HUES48 (cell line): ENCODE results near the gene TNFRSF11A.

Experiments
- H3K27ac ChIP-seq: one replicate; pipeline ENCODE4 v1.7.0; 2013; ENCODE audit warnings: low read depth, low read length, inconsistent platforms
- H3K27me3 ChIP-seq: 2 replicates; pipeline ENCODE4 v1.6.1; 2013; ENCODE audit warnings: mild to moderate bottlenecking, low read length; ENCODE audit not compliant: control insufficient read depth, insufficient read depth
- H3K36me3 ChIP-seq: 2 replicates; pipeline ENCODE4 v1.6.1; 2013; ENCODE audit warnings: low read length; ENCODE audit not compliant: control insufficient read depth, insufficient read depth
- H3K4me1 ChIP-seq: 2 replicates; pipeline ENCODE4 v1.6.1; 2013; ENCODE audit warnings: mild to moderate bottlenecking, low read length; ENCODE audit not compliant: control insufficient read depth, insufficient read depth
- H3K4me3 ChIP-seq: 2 replicates; pipeline ENCODE4 v1.5.1; 2013; ENCODE audit warnings: mild to moderate bottlenecking, low read depth, low read length
- H3K9ac ChIP-seq: 2 replicates; pipeline ENCODE4 v1.6.1; 2013; ENCODE audit warnings: mild to moderate bottlenecking, low read depth, low read length, moderate library complexity
- H3K9me3 ChIP-seq: 2 replicates; pipeline ENCODE4 v1.6.1; 2013; ENCODE audit warnings: low read length; ENCODE audit not compliant: control insufficient read depth, insufficient read depth

TNFRSF11A gene

GRCh38 chr18:62420513-62421209 lies 95.6 kb downstream of the TNFRSF11A start:
- Histone ChIP-seq H3K27ac (no peak overlapping the region), H3K9ac (no peak overlapping the region), H3K27me3 (no peaks in the 10 kb centered on the region), H3K36me3 (no peaks in the 10 kb centered on the region), H3K4me3 (no peak overlapping the region), H3K9me3 (no peaks in the 10 kb centered on the region), H3K4me1 (peaks cover 4% of the 10 kb centered on the region; the same call in 1 of the 2 replicates)

- H3K4me3 ChIP-seq: peak overlapping the region; percentile 58
- H3K9me3 ChIP-seq: no peaks in the 10 kb centered on the region
- H3K27me3 ChIP-seq: no peaks in the 10 kb centered on the region
- H3K4me1 ChIP-seq: peaks cover 4% of the 10 kb centered on the region; the same call in 1 of the 2 replicates
- no peaks in the 10 kb centered on the region for H3K36me3 ChIP-seq
- H3K27ac ChIP-seq: peak overlapping the region; percentile 21
- H3K9ac ChIP-seq: no peak overlapping the region
Measured at GRCh38 chr18:62425465-62426190, 100.5 kb downstream of the TNFRSF11A start.

GRCh38 chr18:62426191-62426488 lies 101.0 kb downstream of the TNFRSF11A start:
- H3K4me3 ChIP-seq: no peak overlapping the region
- H3K27me3 ChIP-seq: no peaks in the 10 kb centered on the region
- H3K9me3 ChIP-seq: no peaks in the 10 kb centered on the region
- H3K36me3 ChIP-seq: no peaks in the 10 kb centered on the region
- H3K4me1 ChIP-seq: peaks cover 4% of the 10 kb centered on the region; the same call in 1 of the 2 replicates
- H3K9ac ChIP-seq: no peak overlapping the region
- no peak overlapping the region for H3K27ac ChIP-seq

- no peaks in the 10 kb centered on the region for H3K36me3 ChIP-seq
- H3K4me3 ChIP-seq: no peak overlapping the region
- no peak overlapping the region for H3K9ac ChIP-seq
- no peaks in the 10 kb centered on the region for H3K4me1 ChIP-seq
- no peak overlapping the region for H3K27ac ChIP-seq
- no peaks in the 10 kb centered on the region for H3K27me3 ChIP-seq
- H3K9me3 ChIP-seq: no peaks in the 10 kb centered on the region
Measured at GRCh38 chr18:62432176-62432575, 107.1 kb downstream of the TNFRSF11A start.

GRCh38 chr18:62434798-62435197 lies 109.7 kb downstream of the TNFRSF11A start:
- Histone ChIP-seq H3K4me1 (0 out of 2 replicates have a peak, but pooled peaks cover 6% of the 10 kb centered on the region), H3K9me3 (no peaks in the 10 kb centered on the region), H3K36me3 (no peaks in the 10 kb centered on the region), H3K9ac (no peak overlapping the region), H3K27ac (no peak overlapping the region), H3K27me3 (no peaks in the 10 kb centered on the region), H3K4me3 (no peak overlapping the region)

- H3K9ac ChIP-seq: no peak overlapping the region
Measured at GRCh38 chr18:62435435-62436031, 110.4 kb downstream of the TNFRSF11A start.

GRCh38 chr18:62436636-62437234 lies 111.6 kb downstream of the TNFRSF11A start:
- Histone ChIP-seq H3K27me3 (no peaks in the 10 kb centered on the region), H3K9me3 (no peaks in the 10 kb centered on the region), H3K4me1 (0 out of 2 replicates have a peak, but pooled peaks cover 6% of the 10 kb centered on the region), H3K27ac (no peak overlapping the region), H3K9ac (no peak overlapping the region), H3K4me3 (no peak overlapping the region), H3K36me3 (no peaks in the 10 kb centered on the region)

More at GRCh38 chr18:62435435-62436031, 110.4 kb downstream of the TNFRSF11A start:
- Histone ChIP-seq H3K27ac (no peak overlapping the region), H3K9me3 (no peaks in the 10 kb centered on the region), H3K4me3 (no peak overlapping the region), H3K27me3 (no peaks in the 10 kb centered on the region), H3K36me3 (no peaks in the 10 kb centered on the region), H3K4me1 (0 out of 2 replicates have a peak, but pooled peaks cover 6% of the 10 kb centered on the region)

GRCh38 chr18:62437235-62438017 lies 112.3 kb downstream of the TNFRSF11A start:
- Histone ChIP-seq H3K4me1 (0 out of 2 replicates have a peak, but pooled peaks cover 6% of the 10 kb centered on the region), H3K9ac (no peak overlapping the region), H3K36me3 (no peaks in the 10 kb centered on the region), H3K27ac (no peak overlapping the region), H3K9me3 (no peaks in the 10 kb centered on the region), H3K4me3 (no peak overlapping the region), H3K27me3 (no peaks in the 10 kb centered on the region)

- 0 out of 2 replicates have a peak, but pooled peaks cover 6% of the 10 kb centered on the region for H3K4me1 ChIP-seq
- no peak overlapping the region for H3K4me3 ChIP-seq
- H3K36me3 ChIP-seq: no peaks in the 10 kb centered on the region
- H3K9me3 ChIP-seq: no peaks in the 10 kb centered on the region
- H3K9ac ChIP-seq: no peak overlapping the region
- no peak overlapping the region for H3K27ac ChIP-seq
- H3K27me3 ChIP-seq: no peaks in the 10 kb centered on the region
Measured at GRCh38 chr18:62438018-62438329, 112.9 kb downstream of the TNFRSF11A start.

GRCh38 chr18:62438402-62438801 lies 113.3 kb downstream of the TNFRSF11A start:
- Histone ChIP-seq H3K27ac (no peak overlapping the region), H3K9ac (no peak overlapping the region), H3K4me3 (no peak overlapping the region), H3K9me3 (no peaks in the 10 kb centered on the region), H3K27me3 (no peaks in the 10 kb centered on the region), H3K36me3 (no peaks in the 10 kb centered on the region), H3K4me1 (0 out of 2 replicates have a peak, but pooled peaks cover 6% of the 10 kb centered on the region)
